K562 (cell line): Measurements from ENCODE around the gene CTU1. TPM values are rescaled to one million over a fixed set of nuclear protein-coding genes. Genes with fewer than 3 reads are reported as not detected.

Source experiments
- BRCA1 ChIP-seq, 2 experiments: fragments of 450-650 bp in 1 of 2; sonication (generic) in 1 of 2; formaldehyde crosslinking in 1 of 2; IDR thresholded peaks; 2 replicates each; pipeline versions ENCODE4 v1.5.0 to v1.6.1; 2017 to 2020; ENCODE audit warnings: mild to moderate bottlenecking in 1 of 2, missing genetic modification reagents in 1 of 2
- ELF1 ChIP-seq: fragments of 200-800 bp; sonication (Bioruptor generic); IDR thresholded peaks from 2 replicates; pipeline ENCODE4 v1.6.1; 2016; ENCODE audit warnings: missing genetic modification characterization, missing compliant biosample characterization
- EP300 ChIP-seq: IDR thresholded peaks from 2 replicates; pipeline ENCODE4 v1.6.1; 2012; ENCODE audit warnings: low read length, improper control_type of control experiment
- GTF2B ChIP-seq: IDR thresholded peaks from 2 replicates; pipeline ENCODE4 v1.6.1; 2011; ENCODE audit not compliant: insufficient read length; ENCODE audit errors: extremely low read depth
- KDM1A ChIP-seq, 2 experiments: fragments of 450-650 bp; IDR thresholded peaks; 2 replicates each; pipeline ENCODE4 v1.6.1; 2016; ENCODE audit warnings: mild to moderate bottlenecking in 2 of 2
- KDM5B ChIP-seq: fragments of 200-600 bp; sonication (generic); IDR thresholded peaks from 2 replicates; pipeline ENCODE4 v1.6.1; 2012; ENCODE audit warnings: low read depth, mild to moderate bottlenecking, moderate library complexity, low read length, control low read depth, inconsistent platforms; ENCODE audit not compliant: insufficient replicate concordance
- KLF13 ChIP-seq: fragments of 450-650 bp; IDR thresholded peaks from 2 replicates; pipeline ENCODE4 v1.6.1; 2016; ENCODE audit warnings: missing genetic modification characterization, low read depth, mild to moderate bottlenecking, missing compliant biosample characterization, moderate library complexity, borderline replicate concordance
- LARP7 ChIP-seq: fragments of 450-650 bp; IDR thresholded peaks from 2 replicates; pipeline ENCODE4 v1.6.1; 2016
- MCM3 ChIP-seq: fragments of 450-650 bp; IDR thresholded peaks from 2 replicates; pipeline ENCODE4 v1.6.1; 2016
- NCOA1 ChIP-seq: fragments of 450-650 bp; IDR thresholded peaks from 2 replicates; pipeline ENCODE4 v1.6.1; 2016; ENCODE audit warnings: low read depth
- NR4A1 ChIP-seq, 2 experiments: fragments of 250-450 bp in 1 of 2; fragments of 450-650 bp in 1 of 2; sonication (Bioruptor Pico) in 1 of 2; IDR thresholded peaks; 2 replicates each; pipeline versions ENCODE4 v1.4.0 to v1.6.1; 2016 to 2020; ENCODE audit warnings: mild to moderate bottlenecking in 2 of 2, missing compliant biosample characterization in 1 of 2, missing genetic modification characterization in 1 of 2, moderate library complexity in 1 of 2
- PATZ1 ChIP-seq: fragments of 250-450 bp; sonication (Bioruptor Pico); IDR thresholded peaks from 2 replicates; pipeline ENCODE4 v1.5.0; 2020; ENCODE audit warnings: mild to moderate bottlenecking, borderline replicate concordance
- PBX2 ChIP-seq, 2 experiments: IDR thresholded peaks in 1 of 2; conservative IDR thresholded peaks in 1 of 2; 2 replicates each; pipeline ENCODE4 v1.6.1; 2016; ENCODE audit warnings: low read depth in 2 of 2, mild to moderate bottlenecking in 1 of 2, missing compliant biosample characterization in 1 of 2, missing genetic modification characterization in 1 of 2, moderate library complexity in 1 of 2
- RCOR1 ChIP-seq, 2 experiments: IDR thresholded peaks; 2 replicates each; pipeline ENCODE4 v1.6.1; 2012; ENCODE audit warnings: low read depth in 2 of 2, low read length in 2 of 2, borderline replicate concordance in 1 of 2, improper control_type of control experiment in 1 of 2
- RFX5 ChIP-seq: IDR thresholded peaks from 2 replicates; pipeline ENCODE4 v1.6.1; 2011; ENCODE audit warnings: low read depth, mild to moderate bottlenecking, improper control_type of control experiment, low read length
- THRB ChIP-seq: fragments of 450-650 bp; formaldehyde crosslinking; conservative IDR thresholded peaks from 2 replicates; pipeline ENCODE4 v1.4.0; 2022; ENCODE audit warnings: mild to moderate bottlenecking, missing genetic modification characterization
- ZC3H4 ChIP-seq: sonication (generic); formaldehyde crosslinking; IDR thresholded peaks from 2 replicates; pipeline ENCODE4 v1.9.0; 2021; ENCODE audit warnings: missing genetic modification reagents, borderline replicate concordance
- ZNF124 ChIP-seq: sonication (generic); formaldehyde crosslinking; IDR thresholded peaks from 2 replicates; pipeline ENCODE4 v1.8.1; 2022; ENCODE audit warnings: missing genetic modification reagents
- ZNF282 ChIP-seq: sonication (generic); formaldehyde crosslinking; IDR thresholded peaks from 2 replicates; pipeline ENCODE4 v1.8.1; 2023; ENCODE audit warnings: missing genetic modification reagents
- ZNF347 ChIP-seq: fragments of 450-650 bp; formaldehyde crosslinking; IDR thresholded peaks from 2 replicates; pipeline ENCODE4 v1.4.0; 2020; ENCODE audit warnings: low read depth, mild to moderate bottlenecking, moderate library complexity
- ZNF668 ChIP-seq: fragments of 250-450 bp; sonication (Bioruptor Pico); IDR thresholded peaks from 2 replicates; pipeline ENCODE4 v1.8.0; 2022; ENCODE audit warnings: mild to moderate bottlenecking, inconsistent platforms
- polyA plus RNA-seq, 8 experiments: library from polyadenylated mRNA; depleted of rRNA in 4 of 8; stranded (reverse) in 5 of 8; unstranded in 3 of 8; fragments of >200 nt; fragmentation: Nextera tagmentation in 2 of 8; fragmentation: Illumina TruSeq in 1 of 8; extraction: Ambion mirVana in 2 of 8; extraction: Trizol in 1 of 8; gene quantifications; 2 replicates each; pipeline versions ENCODE4 v1.2.1 to v1.2.3, GENCODE V29; 2011 to 2014; ENCODE audit warnings: inconsistent platforms in 1 of 8, missing spikeins in 1 of 8
- total RNA-seq, 7 experiments: library from RNA; depleted of rRNA in 6 of 7; stranded (reverse); fragments of >200 nt in 6 of 7; fragmentation: Illumina TruSeq in 2 of 7; extraction: Trizol in 2 of 7; gene quantifications; 2 replicates each; pipeline versions ENCODE4 v1.2.1 to v1.2.3, GENCODE V29; 2011 to 2021; ENCODE audit warnings: low replicate concordance in 1 of 7

The CTU1 gene
- total and polyA plus RNA-seq, 9 of the 15 experiments (the other 6 are each of a cell fraction or from before 2014, with no cell fraction given) = 0.03 to 18.4 (median 2.3) TPM; not detected in 1

GRCh38 chr19:51136851-51137551 is 28.8 kb upstream of the CTU1 start (continued):
- TF ChIP-seq PBX2 (CRISPR knock-in tag; IDR thresholded peaks at IDR 0.05; ENCODE audit: low read depth) (no peak), PBX2 (tag; conservative IDR thresholded peaks at IDR 0.05; ENCODE audit: low read depth) (no peak), EP300 (no peak), KDM1A (IDR thresholded peaks at IDR 0.05) (no peak), KDM5B (peak; percentile 83), RFX5 (no peak), NR4A1 (CRISPR knock-in tag; IDR thresholded peaks at IDR 0.05) (no peak), NR4A1 (tag; IDR thresholded peaks at IDR 0.05) (peak; percentile 68; the same call in 1 of the 2 replicates), BRCA1 (IDR thresholded peaks at IDR 0.05) (no peak), BRCA1 (CRISPR knock-in tag; IDR thresholded peaks at IDR 0.05) (no peak), ZNF282 (CRISPR knock-in tag) (no peak), MCM3 (no peak), NCOA1 (no peak), LARP7 (no peak), ELF1 (tag) (no peak), THRB (CRISPR knock-in tag) (peak; percentile 94), GTF2B (peak; percentile 32), RCOR1 (IDR thresholded peaks at IDR 0.05; ENCODE audit: borderline replicate concordance in 1 of 2, low read depth in 2 of 2, low read length in 2 of 2) (no peak), ZNF668 (CRISPR knock-in tag) (no peak), ZNF124 (CRISPR knock-in tag) (no peak), ZNF347 (no peak), ZC3H4 (no peak), KLF13 (tag) (no peak), PATZ1 (CRISPR knock-in tag) (0 out of 2 replicates have a peak, but pooled peaks have one; percentile 36)
